Gastroesophageal sphincter (tissue), 4 donors: Measurements from ENCODE around the gene CLEC1B. TPM values are rescaled to one million over a fixed set of nuclear protein-coding genes. Genes with fewer than 3 reads are reported as not detected.

ENCODE experiments used
- ATAC-seq: fragments of 150-250 bp; one replicate; pipeline ENCODE4 v1.9.1; 2016; ENCODE audit warnings: mild to moderate bottlenecking, moderate library complexity
- H3K27ac ChIP-seq, 4 donors: fragments of 200-600 bp; sonication (generic) in 3 of 4; 1 replicate in 3 of 4; 2 replicates in 1 of 4; pipeline ENCODE4 v1.5.1; 2016 to 2019
- H3K27me3 ChIP-seq: fragments of 200-600 bp; sonication (generic); one replicate; pipeline ENCODE4 v1.5.1; 2019
- H3K36me3 ChIP-seq, 2 donors: fragments of 200-600 bp; sonication (generic); one replicate each; pipeline ENCODE4 v1.5.1; 2019; ENCODE audit warnings: control low read depth in 1 of 2
- H3K4me1 ChIP-seq, 3 donors: fragments of 200-600 bp; sonication (generic); 1 replicate in 2 of 3; 2 replicates in 1 of 3; pipeline ENCODE4 v1.5.1; 2016 to 2019; ENCODE audit warnings: control low read depth in 2 of 3
- H3K4me3 ChIP-seq, 2 donors: fragments of 200-600 bp; sonication (generic); one replicate each; pipeline ENCODE4 v1.5.1; 2019; ENCODE audit warnings: mild to moderate bottlenecking in 1 of 2, moderate library complexity in 1 of 2
- H3K9me3 ChIP-seq, 3 donors: fragments of 200-600 bp; sonication (generic); one replicate each; pipeline ENCODE4 v1.5.1; 2017 to 2019; ENCODE audit warnings: control low read depth in 2 of 3
- EP300 ChIP-seq: sonication (generic); formaldehyde crosslinking; IDR thresholded peaks from one replicate; pipeline ENCODE4 v1.6.1; 2017; ENCODE audit warnings: antibody characterized with exemption, mild to moderate bottlenecking
- POLR2A ChIP-seq, 2 donors: fragments of 450-650 bp; IDR thresholded peaks; one replicate each; pipeline ENCODE4 v1.6.1; 2017; ENCODE audit warnings: antibody characterized with exemption in 2 of 2, mild to moderate bottlenecking in 2 of 2, moderate library complexity in 1 of 2
- POLR2AphosphoS5 ChIP-seq: sonication (generic); formaldehyde crosslinking; IDR thresholded peaks from one replicate; pipeline ENCODE4 v1.6.1; 2017; ENCODE audit warnings: antibody characterized with exemption
- WGBS, 2 donors: methylation state at CpG; one replicate each; pipeline ENCODE4 v1.1.5; 2018; ENCODE audit warnings: low coverage in 1 of 2; 5-methylcytosine and 5-hydroxymethylcytosine counted together
- total RNA-seq, 4 donors: library from RNA; depleted of rRNA; stranded (reverse); fragments of >200 nt; gene quantifications; one replicate each; pipeline ENCODE4 v1.1.0, GENCODE V29; 2016
- TF ChIP-seq, protein P1 (sequence below), 4 experiments: fragments of 200-600 bp in 2 of 4; fragments of 450-650 bp in 2 of 4; sonication (generic) in 1 of 4; IDR thresholded peaks; one replicate each; pipeline ENCODE4 v1.5.1; 2017 to 2019; ENCODE audit warnings: antibody characterized with exemption in 4 of 4, mild to moderate bottlenecking in 2 of 4, moderate library complexity in 2 of 4

Gene CLEC1B
- total RNA-seq, 4 donors from 2014 or later = not detected

GRCh38 chr12:10012630-10013330, 13.9 kb upstream of the CLEC1B start:
- Histone ChIP-seq H3K36me3 (no peaks in the 10 kb centered on the region), H3K4me1 (peaks cover 0 to 1% (median 0%) of the 10 kb centered on the region in 3 donors), H3K4me3 (no peak overlapping the region), H3K27ac (no peak overlapping the region), H3K27me3 (peaks cover 6% of the 10 kb centered on the region), H3K9me3 (no peaks in the 10 kb centered on the region)
- 78 to 88% methylated on average over 3 to 6 of the region's 6 CpGs for WGBS, 2 donors
- no peak for TF ChIP-seq POLR2AphosphoS5
- TF ChIP-seq, protein P1, sequence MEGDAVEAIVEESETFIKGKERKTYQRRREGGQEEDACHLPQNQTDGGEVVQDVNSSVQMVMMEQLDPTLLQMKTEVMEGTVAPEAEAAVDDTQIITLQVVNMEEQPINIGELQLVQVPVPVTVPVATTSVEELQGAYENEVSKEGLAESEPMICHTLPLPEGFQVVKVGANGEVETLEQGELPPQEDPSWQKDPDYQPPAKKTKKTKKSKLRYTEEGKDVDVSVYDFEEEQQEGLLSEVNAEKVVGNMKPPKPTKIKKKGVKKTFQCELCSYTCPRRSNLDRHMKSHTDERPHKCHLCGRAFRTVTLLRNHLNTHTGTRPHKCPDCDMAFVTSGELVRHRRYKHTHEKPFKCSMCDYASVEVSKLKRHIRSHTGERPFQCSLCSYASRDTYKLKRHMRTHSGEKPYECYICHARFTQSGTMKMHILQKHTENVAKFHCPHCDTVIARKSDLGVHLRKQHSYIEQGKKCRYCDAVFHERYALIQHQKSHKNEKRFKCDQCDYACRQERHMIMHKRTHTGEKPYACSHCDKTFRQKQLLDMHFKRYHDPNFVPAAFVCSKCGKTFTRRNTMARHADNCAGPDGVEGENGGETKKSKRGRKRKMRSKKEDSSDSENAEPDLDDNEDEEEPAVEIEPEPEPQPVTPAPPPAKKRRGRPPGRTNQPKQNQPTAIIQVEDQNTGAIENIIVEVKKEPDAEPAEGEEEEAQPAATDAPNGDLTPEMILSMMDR (IDR thresholded peaks at IDR 0.05) = no peak
- TF ChIP-seq POLR2A (IDR thresholded peaks at IDR 0.05) = no peak
- TF ChIP-seq EP300 = no peak
- no peak for ATAC-seq

DNA sequence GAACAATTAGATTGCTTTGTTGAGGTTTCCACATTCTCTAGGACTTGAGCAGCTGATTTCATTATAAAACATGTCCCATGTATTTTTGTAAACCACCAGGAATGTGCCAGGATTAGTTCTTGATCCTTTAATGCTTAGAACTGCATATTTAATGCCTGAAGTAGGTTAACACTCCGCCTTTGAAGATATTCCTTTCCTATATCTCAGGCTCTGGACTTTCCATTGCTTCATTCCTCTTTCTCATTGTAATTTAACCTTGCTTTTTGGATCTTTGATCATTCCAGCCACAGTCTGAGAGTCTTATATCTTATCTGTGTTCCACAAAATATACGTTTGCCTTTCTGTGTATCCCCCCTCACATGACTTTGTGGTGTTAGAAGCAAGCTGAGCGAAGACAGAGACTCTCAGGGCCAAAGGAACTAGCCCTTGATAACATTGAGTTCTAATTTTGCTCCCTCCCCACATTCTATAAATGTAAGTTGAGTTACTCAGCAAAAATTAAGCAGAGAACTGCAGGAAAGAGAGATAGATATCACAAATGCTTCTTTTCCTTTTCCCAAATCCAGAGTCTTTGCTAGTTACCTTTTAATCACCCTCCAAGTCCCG, 2.4 kb upstream of the CLEC1B start:
- Histone ChIP-seq H3K4me3 (no peak overlapping the region), H3K9me3 (no peaks in the 10 kb centered on the region), H3K27ac (no peak overlapping the region), H3K27me3 (no peaks in the 10 kb centered on the region), H3K36me3 (no peaks in the 10 kb centered on the region), H3K4me1 (no peaks in the 10 kb centered on the region)
- no peak for TF ChIP-seq EP300
- WGBS, 2 donors = 58 to 77% methylated on average over 3 to 4 of the region's 4 CpGs
- no peak for ATAC-seq

GRCh38 chr12:9992296-9992695, 6.6 kb downstream of the CLEC1B start:
- no peaks in the 10 kb centered on the region for H3K9me3 ChIP-seq
- WGBS, 2 donors = 78 to 79% methylated on average over 4 of the region's 4 CpGs
- no peak overlapping the region for H3K4me3 ChIP-seq
- H3K27me3 ChIP-seq = no peaks in the 10 kb centered on the region
- H3K36me3 ChIP-seq = no peaks in the 10 kb centered on the region
- TF ChIP-seq POLR2AphosphoS5 = no peak
- TF ChIP-seq, protein P1 (IDR thresholded peaks at IDR 0.05) = no peak
- no peak for TF ChIP-seq EP300
- TF ChIP-seq POLR2A (IDR thresholded peaks at IDR 0.05) = no peak
- H3K4me1 ChIP-seq = no peaks in the 10 kb centered on the region
- ATAC-seq = no peak
- no peak overlapping the region for H3K27ac ChIP-seq

DNA sequence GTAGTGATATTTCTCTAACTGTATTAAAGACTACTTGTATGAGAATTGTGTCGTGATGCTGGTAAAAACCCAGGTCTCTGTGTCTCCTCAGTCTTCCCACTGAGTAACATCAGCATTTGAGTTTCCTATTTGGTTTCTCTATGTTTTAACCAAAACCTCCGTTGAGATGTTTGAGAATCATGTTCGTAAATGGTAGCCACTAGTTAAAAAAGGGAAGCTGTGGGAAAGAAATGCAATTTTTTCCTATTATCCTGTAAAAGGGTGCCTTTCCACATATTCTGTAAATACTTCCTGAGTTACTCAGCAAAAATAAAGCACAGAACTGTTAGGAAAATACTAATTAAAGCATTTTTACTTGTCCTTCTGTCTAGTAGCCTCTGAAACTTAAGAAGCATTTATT, 7.0 kb downstream of the CLEC1B start:
- Histone ChIP-seq H3K36me3 (no peaks in the 10 kb centered on the region), H3K9me3 (no peaks in the 10 kb centered on the region), H3K27ac (no peak overlapping the region), H3K4me3 (no peak overlapping the region), H3K27me3 (no peaks in the 10 kb centered on the region), H3K4me1 (no peaks in the 10 kb centered on the region)
- TF ChIP-seq POLR2AphosphoS5 = no peak
- TF ChIP-seq, protein P1 (IDR thresholded peaks at IDR 0.05) = no peak
- TF ChIP-seq POLR2A (IDR thresholded peaks at IDR 0.05) = no peak
- TF ChIP-seq EP300 = no peak
- no peak for ATAC-seq
- 62 to 82% methylated on average over 3 of the region's 3 CpGs for WGBS, 2 donors

DNA sequence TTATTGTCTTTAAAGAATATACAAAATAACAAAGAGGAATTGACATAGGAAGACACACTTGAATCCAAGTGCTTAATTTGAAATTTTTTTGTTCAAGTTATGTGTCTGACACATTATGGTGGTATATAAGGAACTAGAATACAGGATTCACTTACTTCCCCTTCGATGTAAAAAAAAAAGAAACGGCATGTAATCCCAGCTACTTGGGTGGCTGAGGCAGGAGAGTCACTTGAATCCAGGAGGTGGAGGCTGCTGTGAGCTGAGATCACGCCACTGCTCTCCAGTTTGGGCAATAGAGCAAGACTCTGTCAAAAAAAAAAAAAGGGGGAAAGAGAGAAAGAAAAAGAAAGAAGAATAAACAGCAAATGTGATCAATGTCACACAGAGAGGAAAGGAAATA, 18.8 kb downstream of the CLEC1B start:
- H3K4me3 ChIP-seq = no peak overlapping the region
- no peak for TF ChIP-seq EP300
- TF ChIP-seq, protein P1 (IDR thresholded peaks at IDR 0.05) = no peak
- TF ChIP-seq POLR2AphosphoS5 = no peak
- TF ChIP-seq POLR2A (IDR thresholded peaks at IDR 0.05) = no peak
- H3K4me1 ChIP-seq = no peaks in the 10 kb centered on the region
- WGBS, 2 donors = 60 to 64% methylated on average over 2 to 3 of the region's 3 CpGs
- H3K9me3 ChIP-seq = no peaks in the 10 kb centered on the region
- no peak for ATAC-seq
- no peaks in the 10 kb centered on the region for H3K27me3 ChIP-seq
- no peaks in the 10 kb centered on the region for H3K36me3 ChIP-seq
- no peak overlapping the region for H3K27ac ChIP-seq
